Gastrocnemius medialis (tissue), 4 donors: ENCODE measurements around the gene MSMO1. TPM values are rescaled to one million over a fixed set of nuclear protein-coding genes. Genes with fewer than 3 reads are reported as not detected.

Experiments used
- ATAC-seq, 2 donors: fragments of 150-250 bp; one replicate each; pipeline ENCODE4 v1.9.1; 2016
- DNase-seq, 2 donors: peaks; one replicate each; pipeline ENCODE4 v3.0.0-alpha.2; 2019
- H3K27ac ChIP-seq, 4 donors: fragments of 200-600 bp; sonication (generic); 1 replicate in 1 of 4; 2 replicates in 3 of 4; pipeline ENCODE4 v1.5.1; 2016 to 2018; ENCODE audit warnings: mild to moderate bottlenecking in 2 of 4, moderate library complexity in 1 of 4
- H3K27me3 ChIP-seq, 3 donors: fragments of 200-600 bp; sonication (generic) in 2 of 3; 1 replicate in 1 of 3; 2 replicates in 2 of 3; pipeline versions ENCODE4 v1.5.1 to v1.6.0; 2016 to 2019; ENCODE audit warnings: mild to moderate bottlenecking in 1 of 3, moderate library complexity in 1 of 3
- H3K36me3 ChIP-seq, 2 donors: fragments of 200-600 bp; sonication (generic) in 1 of 2; one replicate each; pipeline ENCODE4 v1.5.1; 2017 to 2018
- H3K4me1 ChIP-seq, 2 donors: fragments of 200-600 bp; sonication (generic) in 1 of 2; one replicate each; pipeline ENCODE4 v1.5.1; 2016 to 2017; ENCODE audit warnings: mild to moderate bottlenecking in 2 of 2
- H3K4me3 ChIP-seq, 4 donors: fragments of 200-600 bp; sonication (generic) in 3 of 4; 1 replicate in 1 of 4; 2 replicates in 3 of 4; pipeline ENCODE4 v1.5.1; 2016 to 2019; ENCODE audit warnings: mild to moderate bottlenecking in 2 of 4
- H3K9me3 ChIP-seq, 3 donors: fragments of 200-600 bp; sonication (generic) in 2 of 3; 1 replicate in 1 of 3; 2 replicates in 2 of 3; pipeline ENCODE4 v1.5.1; 2016 to 2019
- POLR2A ChIP-seq, 2 donors: fragments of 450-650 bp; IDR thresholded peaks; one replicate each; pipeline ENCODE4 v1.6.1; 2017; ENCODE audit warnings: antibody characterized with exemption in 2 of 2, mild to moderate bottlenecking in 2 of 2, moderate library complexity in 2 of 2
- in situ Hi-C, 4 donors: fragments of 200-750 bp; cut with MboI; loops; one replicate each; pipeline versions ENCODE4 v1.15.0 to v1.8.0; 2017; ENCODE audit warnings: low sequenced_read_pairs in 4 of 4
- intact Hi-C: fragments of 100-400 bp; cut with DNase I; formaldehyde crosslinking; loops from one replicate; pipeline ENCODE4 v1.15.1; 2023; ENCODE audit warnings: low total_unique reads
- total RNA-seq, 4 donors: library from RNA; depleted of rRNA; stranded (reverse); fragments of >200 nt; gene quantifications; one replicate each; pipeline versions ENCODE4 v1.1.0 to v1.2.3, GENCODE V29; 2016
- TF ChIP-seq, protein P1 (sequence below), 5 experiments: fragments of 450-650 bp in 3 of 5; fragments of 200-600 bp in 2 of 5; sonication (generic) in 2 of 5; IDR thresholded peaks in 4 of 5; conservative IDR thresholded peaks in 1 of 5; 1 replicate in 4 of 5; 2 replicates in 1 of 5; pipeline ENCODE4 v1.5.1; 2016 to 2019; ENCODE audit warnings: antibody characterized with exemption in 5 of 5, mild to moderate bottlenecking in 3 of 5, moderate library complexity in 3 of 5

The MSMO1 gene
- total RNA-seq, 4 donors from 2014 or later: 3.9 to 7.7 (median 4.1) TPM

DNA sequence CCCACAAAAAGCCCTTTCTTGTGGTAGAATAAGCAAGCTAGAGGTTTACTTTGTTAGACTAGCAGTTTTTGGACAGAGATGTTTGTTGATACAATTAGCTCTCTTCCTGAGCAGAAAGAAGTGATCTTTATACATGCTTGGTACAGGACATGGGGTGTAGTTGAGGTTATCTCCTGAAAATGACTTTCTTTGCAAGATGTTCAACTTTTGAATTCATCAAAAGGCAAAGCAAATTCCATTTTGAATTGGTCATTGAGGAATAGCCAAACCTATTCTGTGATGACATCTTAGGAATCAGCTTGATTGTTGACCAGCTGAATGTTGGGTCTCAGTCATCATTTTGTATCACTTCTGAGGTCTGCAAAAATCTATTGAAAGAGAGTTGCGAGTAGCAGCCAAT lies 55.2 kb downstream of the MSMO1 start:
- H3K27ac ChIP-seq: no peak overlapping the region
- intact Hi-C loops: no loop called here
- H3K4me3 ChIP-seq: no peak overlapping the region
- peaks cover 0 to 12% (median 0%) of the 10 kb centered on the region in 3 donors for H3K27me3 ChIP-seq
- H3K4me1 ChIP-seq: peaks cover 0 to 5% of the 10 kb centered on the region in 2 donors
- in situ Hi-C loops: no loop called here
- H3K9me3 ChIP-seq: no peaks in the 10 kb centered on the region
- DNase-seq (no peak), ATAC-seq (no peak)
- TF ChIP-seq, protein P1, sequence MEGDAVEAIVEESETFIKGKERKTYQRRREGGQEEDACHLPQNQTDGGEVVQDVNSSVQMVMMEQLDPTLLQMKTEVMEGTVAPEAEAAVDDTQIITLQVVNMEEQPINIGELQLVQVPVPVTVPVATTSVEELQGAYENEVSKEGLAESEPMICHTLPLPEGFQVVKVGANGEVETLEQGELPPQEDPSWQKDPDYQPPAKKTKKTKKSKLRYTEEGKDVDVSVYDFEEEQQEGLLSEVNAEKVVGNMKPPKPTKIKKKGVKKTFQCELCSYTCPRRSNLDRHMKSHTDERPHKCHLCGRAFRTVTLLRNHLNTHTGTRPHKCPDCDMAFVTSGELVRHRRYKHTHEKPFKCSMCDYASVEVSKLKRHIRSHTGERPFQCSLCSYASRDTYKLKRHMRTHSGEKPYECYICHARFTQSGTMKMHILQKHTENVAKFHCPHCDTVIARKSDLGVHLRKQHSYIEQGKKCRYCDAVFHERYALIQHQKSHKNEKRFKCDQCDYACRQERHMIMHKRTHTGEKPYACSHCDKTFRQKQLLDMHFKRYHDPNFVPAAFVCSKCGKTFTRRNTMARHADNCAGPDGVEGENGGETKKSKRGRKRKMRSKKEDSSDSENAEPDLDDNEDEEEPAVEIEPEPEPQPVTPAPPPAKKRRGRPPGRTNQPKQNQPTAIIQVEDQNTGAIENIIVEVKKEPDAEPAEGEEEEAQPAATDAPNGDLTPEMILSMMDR (IDR thresholded peaks at IDR 0.05 in 4 of 5, conservative IDR thresholded peaks at IDR 0.05 in 1 of 5): no peak
- no peak for TF ChIP-seq POLR2A (IDR thresholded peaks at IDR 0.05)
- H3K36me3 ChIP-seq: no peaks in the 10 kb centered on the region

DNA sequence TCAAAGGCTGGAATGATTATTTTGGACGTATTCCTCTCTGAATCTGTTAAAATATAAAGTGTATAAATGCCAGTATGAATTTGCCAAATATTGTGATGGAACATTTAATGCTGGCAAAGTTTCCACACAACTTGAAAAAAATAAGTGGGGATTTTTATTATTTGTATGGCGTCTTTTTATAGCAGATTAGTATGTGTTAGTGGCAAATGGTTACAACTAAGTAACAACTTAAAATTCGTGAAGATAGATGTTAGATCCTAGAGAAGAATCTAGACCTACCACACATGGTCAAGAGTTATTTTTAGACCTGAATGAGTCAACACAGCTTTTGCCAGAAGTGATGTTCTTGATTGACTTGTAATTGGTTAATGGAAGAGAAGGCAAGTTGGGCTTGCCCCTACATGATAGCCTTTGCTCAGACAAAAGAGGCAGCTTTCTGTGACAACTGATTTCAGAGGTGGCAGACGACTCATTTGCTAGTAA lies 56.2 kb downstream of the MSMO1 start:
- no peak overlapping the region for H3K27ac ChIP-seq
- H3K4me3 ChIP-seq: no peak overlapping the region
- in situ Hi-C loops (no loop called here), intact Hi-C loops (no loop called here)
- no peaks in the 10 kb centered on the region for H3K9me3 ChIP-seq
- ATAC-seq (no peak), DNase-seq (no peak)
- H3K4me1 ChIP-seq: peaks cover 0 to 2% of the 10 kb centered on the region in 2 donors
- no peaks in the 10 kb centered on the region for H3K36me3 ChIP-seq
- no peak for TF ChIP-seq POLR2A (IDR thresholded peaks at IDR 0.05)
- TF ChIP-seq, protein P1 (IDR thresholded peaks at IDR 0.05 in 4 of 5, conservative IDR thresholded peaks at IDR 0.05 in 1 of 5): no peak
- H3K27me3 ChIP-seq: peaks cover 0 to 10% (median 0%) of the 10 kb centered on the region in 3 donors

DNA sequence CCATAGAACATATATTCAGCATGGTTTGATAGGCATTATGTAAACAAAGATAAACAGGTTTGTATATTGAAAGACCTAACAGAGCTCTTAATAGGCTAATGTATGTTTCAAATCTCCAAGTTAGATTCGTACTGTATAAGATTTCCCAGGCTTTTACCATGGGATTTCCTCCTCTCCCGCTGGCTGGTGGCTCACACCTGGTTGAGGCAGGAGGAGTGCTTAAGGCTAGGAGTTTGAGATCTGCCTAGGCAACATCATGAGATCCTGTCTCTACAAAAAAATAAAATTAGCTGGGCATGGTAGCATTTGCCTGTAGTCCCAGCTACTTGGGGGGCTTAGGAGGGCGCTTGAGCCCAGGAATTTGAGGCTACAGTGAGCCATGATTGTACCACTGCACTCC lies 56.7 kb downstream of the MSMO1 start:
- peaks cover 0 to 8% (median 0%) of the 10 kb centered on the region in 3 donors for H3K27me3 ChIP-seq
- H3K36me3 ChIP-seq: no peaks in the 10 kb centered on the region
- H3K4me3 ChIP-seq: no peak overlapping the region
- H3K9me3 ChIP-seq: no peaks in the 10 kb centered on the region
- in situ Hi-C loops: no loop called here
- TF ChIP-seq, protein P1 (IDR thresholded peaks at IDR 0.05 in 4 of 5, conservative IDR thresholded peaks at IDR 0.05 in 1 of 5): no peak
- no peak for TF ChIP-seq POLR2A (IDR thresholded peaks at IDR 0.05)
- DNase-seq (no peak), ATAC-seq (no peak)
- no peaks in the 10 kb centered on the region for H3K4me1 ChIP-seq
- no peak overlapping the region for H3K27ac ChIP-seq
- intact Hi-C loops: no loop called here

DNA sequence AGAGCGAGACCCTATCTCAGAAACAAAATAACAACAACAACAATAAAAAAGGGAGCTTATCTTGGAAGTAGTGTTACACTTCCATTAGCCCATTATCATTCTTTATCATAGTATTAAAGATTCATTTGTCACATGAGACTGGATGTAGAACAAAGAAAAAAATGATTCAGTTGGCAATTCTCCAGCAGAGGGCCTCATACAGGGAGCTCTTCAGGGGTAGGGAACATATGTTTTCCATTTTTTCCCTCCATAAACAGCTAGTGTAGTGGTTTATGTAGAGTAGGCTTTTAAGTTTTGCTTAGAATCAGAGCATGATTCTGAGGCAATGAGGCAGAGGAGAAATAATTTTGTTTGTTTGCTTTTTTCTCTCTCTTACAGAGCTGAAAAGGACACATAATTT lies 57.1 kb downstream of the MSMO1 start:
- intact Hi-C loops (no loop called here), in situ Hi-C loops (no loop called here)
- H3K9me3 ChIP-seq: no peaks in the 10 kb centered on the region
- no peaks in the 10 kb centered on the region for H3K4me1 ChIP-seq
- ATAC-seq (no peak), DNase-seq (no peak)
- H3K27ac ChIP-seq: no peak overlapping the region
- no peak overlapping the region for H3K4me3 ChIP-seq
- H3K27me3 ChIP-seq: peaks cover 0 to 4% (median 0%) of the 10 kb centered on the region in 3 donors
- no peak for TF ChIP-seq POLR2A (IDR thresholded peaks at IDR 0.05)
- TF ChIP-seq, protein P1 (IDR thresholded peaks at IDR 0.05 in 4 of 5, conservative IDR thresholded peaks at IDR 0.05 in 1 of 5): no peak
- H3K36me3 ChIP-seq: no peaks in the 10 kb centered on the region

DNA sequence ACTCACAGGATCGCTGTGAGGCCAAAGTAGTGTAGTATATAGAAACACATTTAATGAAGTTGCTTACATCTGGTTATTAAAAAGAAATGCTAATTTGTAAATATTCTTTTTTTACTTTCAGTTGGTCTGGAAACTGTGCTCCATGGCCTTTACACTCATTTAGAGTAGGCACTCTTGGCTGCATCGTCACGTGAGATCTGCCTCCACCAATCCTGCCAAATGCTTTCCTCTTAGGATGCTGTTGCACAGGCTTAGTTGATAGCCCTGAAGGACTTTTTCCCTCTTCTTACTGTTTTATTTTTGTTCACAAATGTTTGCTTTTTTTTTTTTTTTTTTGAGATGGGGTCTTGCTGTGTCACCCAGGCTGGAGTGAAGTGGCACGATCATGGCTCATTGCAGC lies 57.7 kb downstream of the MSMO1 start:
- Histone ChIP-seq H3K27ac (no peak overlapping the region), H3K36me3 (no peaks in the 10 kb centered on the region), H3K9me3 (no peaks in the 10 kb centered on the region), H3K4me1 (no peaks in the 10 kb centered on the region), H3K4me3 (no peak overlapping the region), H3K27me3 (no peaks in the 10 kb centered on the region)
- TF ChIP-seq, protein P1 (IDR thresholded peaks at IDR 0.05 in 4 of 5, conservative IDR thresholded peaks at IDR 0.05 in 1 of 5): no peak
- no peak for TF ChIP-seq POLR2A (IDR thresholded peaks at IDR 0.05)
- ATAC-seq: no peak
- in situ Hi-C loops (no loop called here), intact Hi-C loops (no loop called here)
- no peak for DNase-seq
